ENCODE results near the gene POLD2. TPM values are rescaled to one million over a fixed set of nuclear protein-coding genes. Genes with fewer than 3 reads are reported as not detected.
A peak's percentile ranks its signal among the peaks of the same experiment; 100 is the strongest.

Gene POLD2
- total RNA-seq, 1 experiment from 2014 or later: 179 TPM

GRCh38 chr7:44112231-44112996 is 10.9 kb downstream of the POLD2 start:
- BruUV-seq (replicated peaks): no TSS peak
- Mint-ChIP-seq H3K9me3 (ENCODE audit: unreplicated experiment) (no peaks in the 10 kb centered on the region), H3K27me3 (ENCODE audit: insufficient read depth, unreplicated experiment) (no peaks in the 10 kb centered on the region), H3K4me1 (ENCODE audit: insufficient read depth, unreplicated experiment) (no peaks in the 10 kb centered on the region), H3K36me3 (ENCODE audit: insufficient read depth, unreplicated experiment) (peaks cover 23% of the 10 kb centered on the region), H3K4me3 (ENCODE audit: unreplicated experiment) (no peak overlapping the region), H3K27ac (ENCODE audit: low read depth, unreplicated experiment) (no peak overlapping the region)
- POLR2A ChIA-PET: interaction anchor here (2.3 kb wide), 1 partner anchor 10 kb away, joined by 8 read pairs; no protein-coding TSS in a partner anchor
- intact Hi-C loops (cut with micrococcal nuclease): no loop called here
- no peak for TF ChIP-seq CTCF (IDR thresholded peaks at IDR 0.05; ENCODE audit: unreplicated experiment)
- DNase-seq (ENCODE audit: unreplicated experiment): no peak
- CTCF ChIA-PET: interaction anchor here (0.5 kb wide), 1 partner anchor 164 kb away, joined by 3 read pairs; no protein-coding TSS in a partner anchor

GRCh38 chr7:44111761-44112160 is 11.6 kb downstream of the POLD2 start:
- no peak for TF ChIP-seq CTCF (IDR thresholded peaks at IDR 0.05; ENCODE audit: unreplicated experiment)
- intact Hi-C loops (cut with micrococcal nuclease): no loop called here
- peaks cover 23% of the 10 kb centered on the region for H3K36me3 Mint-ChIP-seq (ENCODE audit: insufficient read depth, unreplicated experiment)
- no peak overlapping the region for H3K27ac Mint-ChIP-seq (ENCODE audit: low read depth, unreplicated experiment)
- no TSS peak for BruUV-seq (replicated peaks)
- no peak for DNase-seq (ENCODE audit: unreplicated experiment)
- no peaks in the 10 kb centered on the region for H3K27me3 Mint-ChIP-seq (ENCODE audit: insufficient read depth, unreplicated experiment)
- H3K9me3 Mint-ChIP-seq (ENCODE audit: unreplicated experiment): no peaks in the 10 kb centered on the region
- H3K4me3 Mint-ChIP-seq (ENCODE audit: unreplicated experiment): no peak overlapping the region
- ChIA-PET CTCF (interaction anchor here (0.6 kb wide), 1 partner anchor 59 kb away, joined by 4 read pairs; no protein-coding TSS in a partner anchor), POLR2A (interaction anchor here (0.6 to 2.3 kb wide), 2 partner anchors 11 to 44 kb away, joined by 4 to 8 read pairs; no protein-coding TSS in a partner anchor)
- no peaks in the 10 kb centered on the region for H3K4me1 Mint-ChIP-seq (ENCODE audit: insufficient read depth, unreplicated experiment)

- Mint-ChIP-seq H3K27ac (ENCODE audit: low read depth, unreplicated experiment) (no peak overlapping the region), H3K4me1 (ENCODE audit: insufficient read depth, unreplicated experiment) (no peaks in the 10 kb centered on the region)
- CTCF ChIA-PET: interaction anchor here (0.6 to 0.9 kb wide), 3 partner anchors 12 to 458 kb away, joined by 3 to 5 read pairs (median 4); partner anchors contain the start of gene POLD2
These were observed 12.4 kb downstream of the POLD2 start for GRCh38 chr7:44110719-44111635.

More at GRCh38 chr7:44110719-44111635, 12.4 kb downstream of the POLD2 start:
- POLR2A ChIA-PET: interaction anchor here (0.6 to 2.3 kb wide), 4 partner anchors 11 to 43 kb away, joined by 3 to 8 read pairs (median 4); no protein-coding TSS in a partner anchor
- Mint-ChIP-seq H3K27me3 (ENCODE audit: insufficient read depth, unreplicated experiment) (no peaks in the 10 kb centered on the region), H3K9me3 (ENCODE audit: unreplicated experiment) (no peaks in the 10 kb centered on the region), H3K4me3 (ENCODE audit: unreplicated experiment) (no peak overlapping the region), H3K36me3 (ENCODE audit: insufficient read depth, unreplicated experiment) (peaks cover 23% of the 10 kb centered on the region)
- intact Hi-C loops (cut with micrococcal nuclease): no loop called here
- no peak for TF ChIP-seq CTCF (IDR thresholded peaks at IDR 0.05; ENCODE audit: unreplicated experiment)
- DNase-seq (ENCODE audit: unreplicated experiment): peak; percentile 13
- no TSS peak for BruUV-seq (replicated peaks)
